ENCODE measurements around the gene CTNNA2. TPM values are rescaled to one million over a fixed set of nuclear protein-coding genes. Genes with fewer than 3 reads are reported as not detected.

The CTNNA2 gene
- total and polyA plus RNA-seq, 9 of the 15 experiments (the other 6 are each of a cell fraction or from before 2014, with no cell fraction given) = 0.03 to 0.40 (median 0.15) TPM

GRCh38 chr2:80071941-80072340, 559.1 kb downstream of the CTNNA2 start:
- POLR2A ChIA-PET = no interaction called here
- FAIRE-seq = no peak

DNA sequence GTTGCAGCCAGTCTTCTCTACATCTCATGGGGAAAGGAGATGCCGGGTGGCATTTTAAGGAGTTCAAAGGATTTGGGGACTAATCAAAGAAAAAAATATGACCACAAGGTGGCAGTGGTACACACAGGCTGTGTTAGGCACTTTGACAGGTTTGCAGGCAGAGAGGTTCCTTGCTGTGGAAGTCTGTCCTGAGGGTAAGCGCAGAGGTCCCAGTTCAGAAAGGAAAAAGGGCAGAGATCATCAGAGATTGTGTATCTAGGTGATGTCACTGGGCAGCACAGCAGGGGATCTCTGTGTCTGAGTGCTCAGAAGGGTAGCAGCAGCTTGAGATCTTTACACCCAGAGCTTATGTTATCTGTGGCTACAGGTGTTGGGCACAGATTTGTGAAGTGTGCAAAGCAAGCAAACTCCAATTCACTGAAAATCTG, 560.3 kb downstream of the CTNNA2 start:
- Histone ChIP-seq H3K9ac (ENCODE audit: insufficient read depth in 1 of 2, low read depth in 2 of 2, low read length in 2 of 2) (no peak overlapping the region), H3K36me3 (ENCODE audit: control insufficient read depth, insufficient read depth, low read length) (no peaks in the 10 kb centered on the region), H3K4me1 (replicated peaks in 1 of 2; ENCODE audit: control insufficient read depth in 2 of 2, insufficient read depth in 2 of 2, low read length in 2 of 2) (peaks cover 0 to 6% of the 10 kb centered on the region in 2 experiments; a peak in 3 of 5 replicates), H3K9me3 (replicated peaks; ENCODE audit: control insufficient read depth, insufficient read depth, low read depth, low read length) (no peaks in the 10 kb centered on the region), H3K27me3 (ENCODE audit: control insufficient read depth in 2 of 2, insufficient read depth in 2 of 2, low read length in 2 of 2) (no peaks in the 10 kb centered on the region), H4K20me1 (replicated peaks; ENCODE audit: control insufficient read depth, insufficient read depth, low read length) (no peaks in the 10 kb centered on the region), H2AFZ (ENCODE audit: low read depth, low read length) (no peak overlapping the region), H3K27ac (ENCODE audit: extremely low read depth, low read depth, low read length) (no peak overlapping the region), H3K4me3 (no peak overlapping the region), H3K4me2 (ENCODE audit: insufficient read depth, low read length) (no peak overlapping the region), H3K9me1 (ENCODE audit: control insufficient read depth, insufficient read depth, low read length) (no peaks in the 10 kb centered on the region), H3K79me2 (ENCODE audit: control insufficient read depth, insufficient read depth, low read length) (no peaks in the 10 kb centered on the region)
- peak; percentile 90 for FAIRE-seq
- in situ Hi-C loops (cut with MboI) (no loop called here), intact Hi-C loops (cut with micrococcal nuclease) (loop anchor here (1.0 to 10.0 kb wide), 6 partner anchors 74 to 424 kb away; no protein-coding TSS in a partner anchor)
- BruUV-seq (replicated peaks) = no TSS peak
- ChIA-PET CTCF (ENCODE audit: low intra/inter-chr PET ratio) (interaction anchor here (0.8 kb wide), 1 partner anchor 426 kb away, joined by 3 read pairs; no protein-coding TSS in a partner anchor), POLR2A (no interaction called here)
- whole genome bisulfite sequencing (ENCODE audit: insufficient coverage, low coverage, missing lambda C conversion rate) = 0% methylated on average over 2 of the region's 2 CpGs
- peak; percentile 95 for ATAC-seq
- DNase-seq (ENCODE audit: extremely low read depth in 1 of 4, low spot score in 3 of 4) = peak; percentile 55 to 83 (median 60)
- TF ChIP-seq CBFA2T3 (IDR thresholded peaks at IDR 0.05) (peak; percentile 64), DEAF1 (CRISPR knock-in tag; IDR thresholded peaks at IDR 0.05) (peak; percentile 64), CBX8 (IDR thresholded peaks at IDR 0.05; ENCODE audit: borderline replicate concordance, extremely low read depth, low read depth, low read length, poor library complexity, severe bottlenecking) (no peak)

More at GRCh38 chr2:80071941-80072340, 559.1 kb downstream of the CTNNA2 start:
- Histone ChIP-seq H3K4me3 (no peak overlapping the region), H3K4me1 (replicated peaks in 1 of 2; ENCODE audit: control insufficient read depth in 2 of 2, insufficient read depth in 2 of 2, low read length in 2 of 2) (peaks cover 0 to 4% of the 10 kb centered on the region in 2 experiments; a peak in 1 of 5 replicates), H2AFZ (ENCODE audit: low read depth, low read length) (no peak overlapping the region), H3K27me3 (ENCODE audit: control insufficient read depth in 2 of 2, insufficient read depth in 2 of 2, low read length in 2 of 2) (no peaks in the 10 kb centered on the region), H3K9me3 (replicated peaks; ENCODE audit: control insufficient read depth, insufficient read depth, low read depth, low read length) (no peaks in the 10 kb centered on the region), H3K9me1 (ENCODE audit: control insufficient read depth, insufficient read depth, low read length) (no peaks in the 10 kb centered on the region), H4K20me1 (replicated peaks; ENCODE audit: control insufficient read depth, insufficient read depth, low read length) (no peaks in the 10 kb centered on the region), H3K79me2 (ENCODE audit: control insufficient read depth, insufficient read depth, low read length) (no peaks in the 10 kb centered on the region), H3K9ac (ENCODE audit: insufficient read depth in 1 of 2, low read depth in 2 of 2, low read length in 2 of 2) (no peak overlapping the region), H3K36me3 (ENCODE audit: control insufficient read depth, insufficient read depth, low read length) (no peaks in the 10 kb centered on the region), H3K4me2 (ENCODE audit: insufficient read depth, low read length) (no peak overlapping the region), H3K27ac (ENCODE audit: extremely low read depth, low read depth, low read length) (no peak overlapping the region)
- no TSS peak for BruUV-seq (replicated peaks)
- CTCF ChIA-PET (ENCODE audit: low intra/inter-chr PET ratio) = no interaction called here
- no peak for DNase-seq (ENCODE audit: extremely low read depth in 1 of 4, low spot score in 3 of 4)
- in situ Hi-C loops (cut with MboI) = no loop called here
- no peak for ATAC-seq
- TF ChIP-seq RHOXF2B (CRISPR knock-in tag; conservative IDR thresholded peaks at IDR 0.05) = no peak
- TF ChIP-seq SRSF3 (IDR thresholded peaks at IDR 0.05; ENCODE audit: insufficient read depth, low read length) = no peak
- no peak for TF ChIP-seq ARNT (IDR thresholded peaks at IDR 0.05)
- peak; percentile 31; the same call in 1 of the 2 replicates for TF ChIP-seq ZNF316 (IDR thresholded peaks at IDR 0.05)
- intact Hi-C loops (cut with micrococcal nuclease) = loop anchor here (5.0 to 10.0 kb wide), 5 partner anchors 75 to 425 kb away; no protein-coding TSS in a partner anchor
- 33% methylated on average over 2 of the region's 2 CpGs for WGBS (ENCODE audit: insufficient coverage, low coverage, missing lambda C conversion rate)

Measured in K562 (cell line).